IMR-90 (cell line): ENCODE measurements around the gene NCAPG2. TPM values are rescaled to one million over a fixed set of nuclear protein-coding genes. Genes with fewer than 3 reads are reported as not detected.

ENCODE experiments used
- ATAC-seq: fragments of 200-7000 bp; cut with Tn5 transposase; 2 replicates; pipeline ENCODE4 v1.9.1; 2020; ENCODE audit warnings: low read depth, mild to moderate bottlenecking, moderate library complexity
- BruUV-seq: library from RNA; stranded (reverse); fragments of 400-500 nt; replicated peaks from 2 replicates; lab custom pipeline; 2021; lab: Mats Ljungman, UMichigan
- CTCF ChIA-PET: fragments of 300-600 bp; formaldehyde crosslinking; extraction: SDS; loops from one replicate; lab custom pipeline; 2021; ENCODE audit warnings: antibody characterized with exemption; lab: Yijun Ruan, JAX
- POLR2A ChIA-PET: fragments of 300-600 bp; sonication (Branson Sonifier 250); formaldehyde crosslinking; loops from one replicate; lab custom pipeline; 2022; ENCODE audit warnings: antibody characterized with exemption; ENCODE audit not compliant: unreplicated experiment; lab: Charles Lee
- DNase-seq: peaks from one replicate; pipeline ENCODE4 v3.0.0; 2013
- H2AFZ ChIP-seq: replicated peaks from 2 replicates; pipeline ENCODE3; 2013; ENCODE audit warnings: low read length, mild to moderate bottlenecking; ENCODE audit not compliant: poor library complexity
- H2AK5ac ChIP-seq: 2 replicates; pipeline ENCODE4 v1.6.1; 2013; ENCODE audit warnings: low read depth, low read length, inconsistent platforms
- H2AK9ac ChIP-seq: replicated peaks from 2 replicates; pipeline ENCODE3; 2013; ENCODE audit warnings: mild to moderate bottlenecking, low read depth, low read length, moderate library complexity; ENCODE audit not compliant: poor library complexity
- H2BK120ac ChIP-seq: 2 replicates; pipeline ENCODE4 v1.6.1; 2013; ENCODE audit warnings: low read depth, low read length, inconsistent platforms
- H2BK15ac ChIP-seq: 3 replicates; pipeline ENCODE4 v1.6.1; 2013; ENCODE audit warnings: low read depth, low read length, inconsistent platforms
- H2BK20ac ChIP-seq: 2 replicates; pipeline ENCODE4 v1.6.1; 2013; ENCODE audit warnings: low read depth, mild to moderate bottlenecking, inconsistent platforms, low read length, moderate library complexity
- H2BK5ac ChIP-seq: 2 replicates; pipeline ENCODE4 v1.6.1; 2013; ENCODE audit warnings: mild to moderate bottlenecking, low read depth, low read length, inconsistent platforms; ENCODE audit not compliant: poor library complexity, severe bottlenecking
- H3K14ac ChIP-seq: replicated peaks from 2 replicates; pipeline ENCODE4 v1.6.1; 2013; ENCODE audit warnings: low read depth, low read length, inconsistent platforms
- H3K18ac ChIP-seq: 2 replicates; pipeline ENCODE4 v1.6.1; 2013; ENCODE audit warnings: low read depth, low read length, control low read depth
- H3K23ac ChIP-seq: 2 replicates; pipeline ENCODE4 v1.6.1; 2013; ENCODE audit warnings: low read depth, low read length, inconsistent platforms
- H3K27ac ChIP-seq: 2 replicates; pipeline ENCODE4 v1.5.1; 2013; ENCODE audit warnings: mild to moderate bottlenecking, control low read depth, low read length; ENCODE audit not compliant: insufficient read depth
- H3K27me3 ChIP-seq: 2 replicates; pipeline ENCODE4 v1.6.1; 2013; ENCODE audit warnings: low read length; ENCODE audit not compliant: control insufficient read depth, insufficient read depth
- H3K36me3 ChIP-seq: 2 replicates; pipeline ENCODE4 v1.6.1; 2013; ENCODE audit warnings: low read length, mixed read lengths; ENCODE audit not compliant: control insufficient read depth, insufficient read depth
- H3K4ac ChIP-seq: 2 replicates; pipeline ENCODE4 v1.6.1; 2013; ENCODE audit warnings: low read depth, low read length, inconsistent platforms
- H3K4me1 ChIP-seq: 2 replicates; pipeline ENCODE4 v1.6.1; 2013; ENCODE audit warnings: low read length, mixed read lengths; ENCODE audit not compliant: control insufficient read depth, insufficient read depth
- H3K4me2 ChIP-seq: 2 replicates; pipeline ENCODE4 v1.6.1; 2013; ENCODE audit warnings: low read depth, mild to moderate bottlenecking, control low read depth, low read length, moderate library complexity
- H3K4me3 ChIP-seq: 2 replicates; pipeline ENCODE4 v1.5.1; 2013; ENCODE audit warnings: low read depth, mild to moderate bottlenecking, control low read depth, low read length, moderate library complexity; ENCODE audit not compliant: insufficient read depth
- H3K56ac ChIP-seq: 2 replicates; pipeline ENCODE4 v1.6.1; 2013; ENCODE audit warnings: low read length, inconsistent platforms; ENCODE audit not compliant: insufficient read depth; ENCODE audit errors: extremely low read depth
- H3K79me1 ChIP-seq, 2 experiments: 2 replicates each; pipeline ENCODE4 v1.6.1; 2013; ENCODE audit warnings: low read length in 2 of 2, inconsistent platforms in 1 of 2, low read depth in 1 of 2
- H3K9ac ChIP-seq: 2 replicates; pipeline ENCODE4 v1.6.1; 2013; ENCODE audit warnings: low read depth, low read length, control low read depth
- H3K9me1 ChIP-seq: 2 replicates; pipeline ENCODE4 v1.6.1; 2013; ENCODE audit warnings: low read length, inconsistent platforms; ENCODE audit not compliant: insufficient read depth
- H3K9me3 ChIP-seq: 2 replicates; pipeline ENCODE4 v1.6.1; 2013; ENCODE audit warnings: low read length; ENCODE audit not compliant: control insufficient read depth, insufficient read depth
- H4K20me1 ChIP-seq: 2 replicates; pipeline ENCODE4 v1.6.1; 2013; ENCODE audit warnings: low read length, inconsistent platforms; ENCODE audit not compliant: insufficient read depth
- H4K5ac ChIP-seq: 2 replicates; pipeline ENCODE4 v1.6.1; 2013; ENCODE audit warnings: mild to moderate bottlenecking, low read depth, low read length, control low read depth
- H4K8ac ChIP-seq, 2 experiments: 2 replicates each; pipeline ENCODE4 v1.6.1; 2013; ENCODE audit warnings: low read depth in 2 of 2, low read length in 2 of 2, control low read depth in 1 of 2, inconsistent platforms in 1 of 2
- H4K91ac ChIP-seq: 2 replicates; pipeline ENCODE4 v1.6.1; 2013; ENCODE audit warnings: low read depth, low read length, inconsistent platforms; ENCODE audit not compliant: insufficient read depth
- CTCF ChIP-seq: conservative IDR thresholded peaks from 2 replicates; pipeline ENCODE4 v1.5.1; 2012; ENCODE audit warnings: mild to moderate bottlenecking, low read depth, low read length, improper control_type of control experiment
- MXI1 ChIP-seq: IDR thresholded peaks from 2 replicates; pipeline ENCODE4 v1.6.1; 2012; ENCODE audit warnings: low read depth, mild to moderate bottlenecking, low read length, moderate library complexity, borderline replicate concordance
- POLR2A ChIP-seq: IDR thresholded peaks from 2 replicates; pipeline ENCODE4 v1.6.1; 2012; ENCODE audit warnings: mild to moderate bottlenecking, low read depth, low read length
- SMC3 ChIP-seq: fragments of 150-350 bp; IDR thresholded peaks from 2 replicates; pipeline ENCODE4 v1.6.1; 2016; ENCODE audit warnings: low read depth, mild to moderate bottlenecking, antibody characterized with exemption, low read length, moderate library complexity
- WGBS, 2 experiments: methylation state at CpG; one replicate each; pipeline versions ENCODE4 v1.1.5 to v1.1.7; 2013; ENCODE audit warnings: missing lambda C conversion rate in 2 of 2; ENCODE audit not compliant: insufficient read length in 1 of 2; ENCODE audit errors: extremely low coverage in 2 of 2; 5-methylcytosine and 5-hydroxymethylcytosine counted together
- dilution Hi-C: fragments of 300-500 bp; cut with HindIII; formaldehyde crosslinking; loops from one replicate; pipeline ENCODE4 v1.14.3; 2018; ENCODE audit warnings: low sequenced_read_pairs; ENCODE audit not compliant: unreplicated experiment
- in situ Hi-C: fragments of 300-500 bp; cut with MboI; formaldehyde crosslinking; loops from 3 replicates; pipeline ENCODE4 v1.14.3; 2019; ENCODE audit warnings: low sequenced_read_pairs, inconsistent platforms, mixed read lengths
- intact Hi-C: fragments of 100-400 bp; cut with micrococcal nuclease; formaldehyde crosslinking; loops from 2 replicates; pipeline ENCODE4 v1.10.0; 2022
- polyA plus RNA-seq, 3 experiments: library from polyadenylated mRNA; depleted of rRNA; stranded (reverse); fragments of >200 nt; gene quantifications; 2 replicates each; pipeline ENCODE4 v1.2.3, GENCODE V29; 2012; ENCODE audit warnings: low replicate concordance in 1 of 3
- total RNA-seq: library from RNA; depleted of rRNA; stranded (reverse); fragments of >200 nt; gene quantifications from 2 replicates; pipeline ENCODE4 v1.2.3, GENCODE V29; 2012

NCAPG2 gene
- total and polyA plus RNA-seq, 2 of the 4 experiments (the other 2 are of a cell fraction): 25.6 to 25.8 TPM

GRCh38 chr7:158616050-158616449 lies 88.6 kb downstream of the NCAPG2 start:
- H4K91ac ChIP-seq: no peak overlapping the region
- H3K27me3 ChIP-seq: no peaks in the 10 kb centered on the region
- no peak overlapping the region for H3K23ac ChIP-seq
- no peak for DNase-seq
- no peak overlapping the region for H4K5ac ChIP-seq
- intact Hi-C loops: loop anchor here (5.0 to 10.0 kb wide), 2 partner anchors 66 to 209 kb away; partner anchors contain the start of gene ESYT2
- H3K79me1 ChIP-seq: peaks cover 0 to 14% of the 10 kb centered on the region in 2 experiments; a peak in 3 of 4 replicates
- no peaks in the 10 kb centered on the region for H3K9me3 ChIP-seq
- H3K36me3 ChIP-seq: no peaks in the 10 kb centered on the region
- no peak overlapping the region for H3K4me2 ChIP-seq
- H3K4me1 ChIP-seq: peaks cover 5% of the 10 kb centered on the region
- TF ChIP-seq SMC3: no peak
- no peak for TF ChIP-seq MXI1
- no peak for TF ChIP-seq CTCF
- no peak for TF ChIP-seq POLR2A
- H4K8ac ChIP-seq: no peak overlapping the region
- no peak overlapping the region for H2BK20ac ChIP-seq
- no CpG with 5 or more reads among the region's 2 CpGs for WGBS, 2 experiments
- no peak overlapping the region for H3K27ac ChIP-seq
- in situ Hi-C loops: no loop called here
- no peak overlapping the region for H3K4me3 ChIP-seq
- H2AK9ac ChIP-seq: no peak overlapping the region
- no TSS peak for BruUV-seq
- ATAC-seq: no peak
- H2BK15ac ChIP-seq: no peak overlapping the region
- H3K14ac ChIP-seq: no peak overlapping the region
- dilution Hi-C loops: no loop called here
- POLR2A ChIA-PET: no interaction called here
- H3K18ac ChIP-seq: no peak overlapping the region
- no peaks in the 10 kb centered on the region for H4K20me1 ChIP-seq
- H3K56ac ChIP-seq: no peak overlapping the region
- no peak overlapping the region for H2BK120ac ChIP-seq
- no peak overlapping the region for H2BK5ac ChIP-seq
- H2AK5ac ChIP-seq: no peak overlapping the region
- H3K9me1 ChIP-seq: peaks cover 9% of the 10 kb centered on the region; the same call in 1 of the 2 replicates
- CTCF ChIA-PET: no interaction called here
- no peak overlapping the region for H3K9ac ChIP-seq
- no peak overlapping the region for H3K4ac ChIP-seq
- no peak overlapping the region for H2AFZ ChIP-seq
